Measurements from ENCODE around the gene C16orf46.
A peak's percentile ranks its signal among the peaks of the same experiment; 100 is the strongest.
"Not testable (repeated sequence)": the region's sequence is repeated elsewhere in the genome, so short reads cannot be mapped to it uniquely, and the experiment has no call there.

C16orf46 gene

GRCh38 chr16:81077076-81077940 is at the start of gene C16orf46:
C16orf46 (minus strand) TSS chr16:81077238; CDS start chr16:81063955, 13,283 bp downstream.
- Mint-ChIP-seq H3K4me3 (no peak within 1 kb of the TSS), H3K27ac (peak within 1 kb of the TSS; percentile 46), H3K36me3 (no peaks in the 10 kb centered on the region), H3K4me1 (peaks cover 20% of the 10 kb centered on the region), H3K9me3 (no peaks in the 10 kb centered on the region), H3K27me3 (no peaks in the 10 kb centered on the region)
- CTCF ChIA-PET = interaction anchor here (1.1 to 2.8 kb wide), 3 partner anchors 41 to 73 kb away, joined by 3 to 10 read pairs (median 8); partner anchors contain the start of gene ATMIN
- peak; percentile 99 for DNase-seq

- peaks cover 8% of the 10 kb centered on the region for H3K27me3 Mint-ChIP-seq
- H3K27ac Mint-ChIP-seq = no peak overlapping the region
- H3K36me3 Mint-ChIP-seq = no peaks in the 10 kb centered on the region
- DNase-seq = no peak
- H3K4me3 Mint-ChIP-seq = no peak overlapping the region
- no peaks in the 10 kb centered on the region for H3K4me1 Mint-ChIP-seq
- CTCF ChIA-PET = no interaction called here
- no peaks in the 10 kb centered on the region for H3K9me3 Mint-ChIP-seq
These were observed 46.2 kb upstream of the C16orf46 start for GRCh38 chr16:81123092-81123852.

GRCh38 chr16:81121474-81121990 is 44.5 kb upstream of the C16orf46 start:
- Mint-ChIP-seq H3K27ac (no peak overlapping the region), H3K4me3 (no peak overlapping the region)

GRCh38 chr16:81117436-81117835 is 40.4 kb upstream of the C16orf46 start:
- Mint-ChIP-seq H3K27me3 (peaks cover 24% of the 10 kb centered on the region), H3K9me3 (no peaks in the 10 kb centered on the region), H3K27ac (no peak overlapping the region), H3K4me3 (no peak overlapping the region), H3K36me3 (no peaks in the 10 kb centered on the region), H3K4me1 (no peaks in the 10 kb centered on the region)
- CTCF ChIA-PET = interaction anchor here (0.6 kb wide), 1 partner anchor 20 kb away, joined by 3 read pairs; no protein-coding TSS in a partner anchor
- DNase-seq = no peak

More at GRCh38 chr16:81121474-81121990, 44.5 kb upstream of the C16orf46 start:
- DNase-seq = no peak
- peaks cover 8% of the 10 kb centered on the region for H3K27me3 Mint-ChIP-seq
- CTCF ChIA-PET = no interaction called here
- no peaks in the 10 kb centered on the region for H3K36me3 Mint-ChIP-seq
- H3K4me1 Mint-ChIP-seq = no peaks in the 10 kb centered on the region
- H3K9me3 Mint-ChIP-seq = no peaks in the 10 kb centered on the region

GRCh38 chr16:81116285-81116684 is 39.2 kb upstream of the C16orf46 start:
- Mint-ChIP-seq H3K9me3 (no peaks in the 10 kb centered on the region), H3K36me3 (no peaks in the 10 kb centered on the region)

GRCh38 chr16:81112453-81112852 is 35.4 kb upstream of the C16orf46 start:
- Mint-ChIP-seq H3K27ac (no peak overlapping the region), H3K36me3 (no peaks in the 10 kb centered on the region), H3K4me3 (no peak overlapping the region), H3K4me1 (no peaks in the 10 kb centered on the region), H3K27me3 (peaks cover 21% of the 10 kb centered on the region), H3K9me3 (no peaks in the 10 kb centered on the region)
- no peak for DNase-seq
- CTCF ChIA-PET = no interaction called here

More at GRCh38 chr16:81116285-81116684, 39.2 kb upstream of the C16orf46 start:
- Mint-ChIP-seq H3K4me3 (no peak overlapping the region), H3K27me3 (peaks cover 24% of the 10 kb centered on the region), H3K4me1 (no peaks in the 10 kb centered on the region), H3K27ac (no peak overlapping the region)
- CTCF ChIA-PET = no interaction called here
- no peak for DNase-seq

- not testable (repeated sequence) for H3K27me3 Mint-ChIP-seq, H3K9me3 Mint-ChIP-seq, H3K4me3 Mint-ChIP-seq
These were observed 32.2 kb upstream of the C16orf46 start for GRCh38 chr16:81109274-81109673.

GRCh38 chr16:81107511-81107910 is 30.5 kb upstream of the C16orf46 start:
- Mint-ChIP-seq H3K27me3 (peaks cover 5% of the 10 kb centered on the region), H3K36me3 (no peaks in the 10 kb centered on the region), H3K9me3 (no peaks in the 10 kb centered on the region), H3K4me1 (no peaks in the 10 kb centered on the region), H3K27ac (no peak overlapping the region), H3K4me3 (no peak overlapping the region)
- CTCF ChIA-PET = no interaction called here
- no peak for DNase-seq

More at GRCh38 chr16:81109274-81109673, 32.2 kb upstream of the C16orf46 start:
- H3K27ac Mint-ChIP-seq, H3K36me3 Mint-ChIP-seq, CTCF ChIA-PET, DNase-seq, H3K4me1 Mint-ChIP-seq: not testable (repeated sequence)

- no peak overlapping the region for H3K4me3 Mint-ChIP-seq
- no peak overlapping the region for H3K27ac Mint-ChIP-seq
- H3K27me3 Mint-ChIP-seq = peaks cover 5% of the 10 kb centered on the region
- CTCF ChIA-PET = no interaction called here
- no peaks in the 10 kb centered on the region for H3K36me3 Mint-ChIP-seq
- H3K9me3 Mint-ChIP-seq = no peaks in the 10 kb centered on the region
- no peak for DNase-seq
- H3K4me1 Mint-ChIP-seq = no peaks in the 10 kb centered on the region
These were observed 29.9 kb upstream of the C16orf46 start for GRCh38 chr16:81106826-81107503.

GRCh38 chr16:81105946-81106345 is 28.9 kb upstream of the C16orf46 start:
- Mint-ChIP-seq H3K36me3 (no peaks in the 10 kb centered on the region), H3K27ac (no peak overlapping the region), H3K4me1 (no peaks in the 10 kb centered on the region), H3K27me3 (peaks cover 5% of the 10 kb centered on the region), H3K4me3 (no peak overlapping the region), H3K9me3 (no peaks in the 10 kb centered on the region)
- CTCF ChIA-PET = no interaction called here
- DNase-seq = no peak

GRCh38 chr16:81101702-81102101 is 24.7 kb upstream of the C16orf46 start:
- Mint-ChIP-seq H3K36me3 (no peaks in the 10 kb centered on the region), H3K27me3 (no peaks in the 10 kb centered on the region), H3K9me3 (no peaks in the 10 kb centered on the region), H3K4me3 (no peak overlapping the region), H3K27ac (no peak overlapping the region), H3K4me1 (peaks cover under 1% of the 10 kb centered on the region)
- CTCF ChIA-PET = no interaction called here
- DNase-seq = no peak

- Mint-ChIP-seq H3K4me1 (peaks cover 10% of the 10 kb centered on the region), H3K4me3 (no peak overlapping the region), H3K9me3 (no peaks in the 10 kb centered on the region), H3K27ac (no peak overlapping the region), H3K36me3 (no peaks in the 10 kb centered on the region), H3K27me3 (no peaks in the 10 kb centered on the region)
- CTCF ChIA-PET = no interaction called here
- no peak for DNase-seq
These were observed 22.9 kb upstream of the C16orf46 start for GRCh38 chr16:81099958-81100357.

GRCh38 chr16:81097230-81097629 is 20.2 kb upstream of the C16orf46 start:
- peaks cover 16% of the 10 kb centered on the region for H3K4me1 Mint-ChIP-seq
- CTCF ChIA-PET = interaction anchor here (0.6 kb wide), 1 partner anchor 21 kb away, joined by 3 read pairs; no protein-coding TSS in a partner anchor

GRCh38 chr16:81096715-81097208 is 19.7 kb upstream of the C16orf46 start:
- peak overlapping the region; percentile 73 for H3K4me3 Mint-ChIP-seq
- no peak for DNase-seq
- H3K36me3 Mint-ChIP-seq = no peaks in the 10 kb centered on the region
- CTCF ChIA-PET = no interaction called here
- peaks cover 16% of the 10 kb centered on the region for H3K4me1 Mint-ChIP-seq
- H3K27me3 Mint-ChIP-seq = peaks cover 5% of the 10 kb centered on the region
- H3K27ac Mint-ChIP-seq = peak overlapping the region; percentile 1
- no peaks in the 10 kb centered on the region for H3K9me3 Mint-ChIP-seq

More at GRCh38 chr16:81097230-81097629, 20.2 kb upstream of the C16orf46 start:
- no peaks in the 10 kb centered on the region for H3K9me3 Mint-ChIP-seq
- peaks cover 5% of the 10 kb centered on the region for H3K27me3 Mint-ChIP-seq
- DNase-seq = no peak
- H3K4me3 Mint-ChIP-seq = no peak overlapping the region
- H3K27ac Mint-ChIP-seq = no peak overlapping the region
- H3K36me3 Mint-ChIP-seq = no peaks in the 10 kb centered on the region

All from activated naive CD4-positive, alpha-beta T cell treated with anti-CD3 and anti-CD28 coated beads, Interleukin-2, amount 10 ng/mL, durations not matched to agents 7 days and 5 days (primary cell).